K562 (cell line): ENCODE results near the gene PRR19. TPM values are rescaled to one million over a fixed set of nuclear protein-coding genes. Genes with fewer than 3 reads are reported as not detected.
A peak's percentile ranks its signal among the peaks of the same experiment; 100 is the strongest.

Source experiments
- ERF ChIP-seq: fragments of 450-650 bp; formaldehyde crosslinking; IDR thresholded peaks from 2 replicates; pipeline ENCODE4 v1.4.0; 2020; ENCODE audit warnings: mild to moderate bottlenecking, mixed read lengths
- MBD2 ChIP-seq: sonication (generic); IDR thresholded peaks from 2 replicates; pipeline ENCODE4 v1.6.1; 2016; ENCODE audit warnings: low read depth, borderline replicate concordance
- ZNF165 ChIP-seq: fragments of 250-450 bp; sonication (Bioruptor Pico); IDR thresholded peaks from 2 replicates; pipeline ENCODE4 v1.4.0; 2020; ENCODE audit warnings: borderline replicate concordance
- ZNF407 ChIP-seq: fragments of 450-650 bp; IDR thresholded peaks from 2 replicates; pipeline ENCODE4 v1.6.1; 2016; ENCODE audit warnings: low read depth
- ZNF511 ChIP-seq: sonication (generic); formaldehyde crosslinking; IDR thresholded peaks from 2 replicates; pipeline ENCODE4 v1.8.0; 2022; ENCODE audit warnings: mild to moderate bottlenecking, missing genetic modification reagents
- ZNF518B ChIP-seq: fragments of 250-450 bp; sonication (Bioruptor Pico); IDR thresholded peaks from 2 replicates; pipeline ENCODE4 v1.5.0; 2021; ENCODE audit warnings: mild to moderate bottlenecking, moderate library complexity
- ZNF592 ChIP-seq: fragments of 450-650 bp; IDR thresholded peaks from 2 replicates; pipeline ENCODE4 v1.6.1; 2017; ENCODE audit warnings: antibody characterized with exemption, mild to moderate bottlenecking
- polyA plus RNA-seq, 8 experiments: library from polyadenylated mRNA; depleted of rRNA in 4 of 8; stranded (reverse) in 5 of 8; unstranded in 3 of 8; fragments of >200 nt; fragmentation: Nextera tagmentation in 2 of 8; fragmentation: Illumina TruSeq in 1 of 8; extraction: Ambion mirVana in 2 of 8; extraction: Trizol in 1 of 8; gene quantifications; 2 replicates each; pipeline versions ENCODE4 v1.2.1 to v1.2.3, GENCODE V29; 2011 to 2014; ENCODE audit warnings: inconsistent platforms in 1 of 8, missing spikeins in 1 of 8
- total RNA-seq, 7 experiments: library from RNA; depleted of rRNA in 6 of 7; stranded (reverse); fragments of >200 nt in 6 of 7; fragmentation: Illumina TruSeq in 2 of 7; extraction: Trizol in 2 of 7; gene quantifications; 2 replicates each; pipeline versions ENCODE4 v1.2.1 to v1.2.3, GENCODE V29; 2011 to 2021; ENCODE audit warnings: low replicate concordance in 1 of 7

Gene PRR19
- total and polyA plus RNA-seq, 9 of the 15 experiments (the other 6 are each of a cell fraction or from before 2014, with no cell fraction given) = 0.10 to 1.6 (median 0.54) TPM

GRCh38 chr19:42279902-42280814 is 21.8 kb upstream of the PRR19 start (continued):
- TF ChIP-seq ZNF592 (no peak), ZNF165 (CRISPR knock-in tag) (no peak), MBD2 (peak; percentile 74; the same call in 1 of the 2 replicates), ZNF407 (no peak), ZNF511 (CRISPR knock-in tag) (peak; percentile 37; the same call in 1 of the 2 replicates), ZNF518B (CRISPR knock-in tag) (no peak), ERF (CRISPR knock-in tag) (no peak)
